ENCODE measurements around the gene C10orf53.

- TF ChIP-seq ZNF768 (tag by site-specific recombination; IDR thresholded peaks at IDR 0.05) = no peak
- TF ChIP-seq ZNF398 (tag by site-specific recombination; IDR thresholded peaks at IDR 0.05) = no peak
- no peak for TF ChIP-seq ZBTB26 (tag by site-specific recombination; optimal IDR thresholded peaks at IDR 0.05)
- TF ChIP-seq CTCF (tag by site-specific recombination; IDR thresholded peaks at IDR 0.05) = no peak
- no peak for TF ChIP-seq ZNF362 (tag by site-specific recombination; IDR thresholded peaks at IDR 0.05)
- no peak for TF ChIP-seq ZNF521 (tag by site-specific recombination; IDR thresholded peaks at IDR 0.05)
- no peak for TF ChIP-seq ZNF518A (tag by site-specific recombination; conservative IDR thresholded peaks at IDR 0.05; ENCODE audit: low read depth)
- no peak for TF ChIP-seq KLF9 (tag by site-specific recombination; IDR thresholded peaks at IDR 0.05; ENCODE audit: low read depth)
These were observed 55.7 kb downstream of the C10orf53 start for GRCh38 chr10:49735161-49735560.
